Psoas muscle (tissue), 8 donors: Measurements from ENCODE around the gene SLC25A51. TPM values are rescaled to one million over a fixed set of nuclear protein-coding genes. Genes with fewer than 3 reads are reported as not detected.

Source experiments
- ATAC-seq, 4 donors: fragments of 200-7000 bp; cut with Tn5 transposase; one replicate each; pipeline ENCODE4 v1.9.1; 2020; ENCODE audit warnings: moderate library complexity in 3 of 4, mild to moderate bottlenecking in 2 of 4
- DNase-seq, 2 donors: peaks; one replicate each; pipeline ENCODE4 v3.0.0-alpha.2; 2020
- H3K27ac ChIP-seq: fragments of 200-600 bp; one replicate; pipeline ENCODE4 v1.8.0; 2022
- H3K27me3 ChIP-seq, 3 donors: fragments of 200-600 bp in 1 of 3; one replicate each; pipeline versions ENCODE4 v1.6.1 to v1.8.0; 2013 to 2022; ENCODE audit warnings: low read length in 2 of 3, mild to moderate bottlenecking in 2 of 3, moderate library complexity in 1 of 3; ENCODE audit not compliant: insufficient read depth in 3 of 3
- H3K36me3 ChIP-seq, 2 donors: fragments of 200-600 bp in 1 of 2; one replicate each; pipeline versions ENCODE4 v1.6.1 to v1.8.0; 2013 to 2022; ENCODE audit warnings: low read depth in 1 of 2, mild to moderate bottlenecking in 1 of 2, moderate library complexity in 1 of 2; ENCODE audit not compliant: insufficient read depth in 1 of 2
- H3K4me1 ChIP-seq: fragments of 200-600 bp; one replicate; pipeline ENCODE4 v1.8.0; 2022
- H3K4me3 ChIP-seq: fragments of 200-600 bp; one replicate; pipeline ENCODE4 v1.8.0; 2022; ENCODE audit warnings: mild to moderate bottlenecking
- H3K9me3 ChIP-seq: fragments of 200-600 bp; one replicate; pipeline ENCODE4 v1.8.0; 2022
- WGBS, 3 donors: extraction: QIAGEN DNeasy Blood & Tissue Kit; methylation state at CpG; one replicate each; pipeline versions ENCODE4 v1.1.6 to v1.1.7; 2013; 5-methylcytosine and 5-hydroxymethylcytosine counted together
- intact Hi-C, 2 donors: fragments of 100-400 bp; cut with DNase I; formaldehyde crosslinking; loops; one replicate each; pipeline versions ENCODE4 v1.11.0 to v1.14.2; 2022
- polyA plus RNA-seq, 3 donors: library from polyadenylated mRNA; stranded (reverse); fragments of 200-250 nt; gene quantifications; one replicate each; pipeline ENCODE4 v1.2.3, GENCODE V29; 2013
- total RNA-seq, 4 donors: library from RNA; stranded (reverse); fragmentation: NEBNext Ultra II Directional in 2 of 4; extraction: Animal tissue kit (Norgen Biotek cat#: 25700) in 2 of 4; gene quantifications; one replicate each; pipeline versions ENCODE4 v1.2.1 to v1.2.4, GENCODE V29; 2021 to 2023
- TF ChIP-seq, protein P1 (sequence below): fragments of 200-600 bp; IDR thresholded peaks from one replicate; pipeline ENCODE4 v1.8.0; 2022; ENCODE audit warnings: antibody characterized with exemption
- donor health status: healthy with polysubstance abuse.
- donor health status: DM: no; HTN: no; CAD: no; lungs with moderate emphysema.
- donor health status: Bipolar disorder and iron deficiency.
- donor health status: healthy.
- donor health status: DM: yes; HTN: yes; CAD: no.
- donor health status: DM: no; HTN: no; CAD: no.
- donor health status: DM: no; HTN: no; CAD: no.
- donor health status: DM: yes; HTN: yes; CAD: no.

SLC25A51 gene
- total and polyA plus RNA-seq, 7 donors, result 8.4 to 25.3 (median 18.4) TPM

GRCh38 chr9:37840560-37841194 lies 63.2 kb downstream of the SLC25A51 start:
- intact Hi-C loops, result no loop called here
- no peak for ATAC-seq

GRCh38 chr9:37839496-37840461 lies 64.1 kb downstream of the SLC25A51 start:
- ATAC-seq (no peak), DNase-seq (no peak)
- intact Hi-C loops, result no loop called here
- no peaks in the 10 kb centered on the region for H3K4me1 ChIP-seq
- no peak overlapping the region for H3K4me3 ChIP-seq
- H3K27ac ChIP-seq, result no peak overlapping the region
- WGBS, 3 donors, result 96 to 97% (median 97%) methylated on average over 3 of the region's 3 CpGs
- H3K9me3 ChIP-seq, result no peaks in the 10 kb centered on the region
- peaks cover 0 to 38% of the 10 kb centered on the region in 2 donors for H3K36me3 ChIP-seq
- TF ChIP-seq, protein P1, sequence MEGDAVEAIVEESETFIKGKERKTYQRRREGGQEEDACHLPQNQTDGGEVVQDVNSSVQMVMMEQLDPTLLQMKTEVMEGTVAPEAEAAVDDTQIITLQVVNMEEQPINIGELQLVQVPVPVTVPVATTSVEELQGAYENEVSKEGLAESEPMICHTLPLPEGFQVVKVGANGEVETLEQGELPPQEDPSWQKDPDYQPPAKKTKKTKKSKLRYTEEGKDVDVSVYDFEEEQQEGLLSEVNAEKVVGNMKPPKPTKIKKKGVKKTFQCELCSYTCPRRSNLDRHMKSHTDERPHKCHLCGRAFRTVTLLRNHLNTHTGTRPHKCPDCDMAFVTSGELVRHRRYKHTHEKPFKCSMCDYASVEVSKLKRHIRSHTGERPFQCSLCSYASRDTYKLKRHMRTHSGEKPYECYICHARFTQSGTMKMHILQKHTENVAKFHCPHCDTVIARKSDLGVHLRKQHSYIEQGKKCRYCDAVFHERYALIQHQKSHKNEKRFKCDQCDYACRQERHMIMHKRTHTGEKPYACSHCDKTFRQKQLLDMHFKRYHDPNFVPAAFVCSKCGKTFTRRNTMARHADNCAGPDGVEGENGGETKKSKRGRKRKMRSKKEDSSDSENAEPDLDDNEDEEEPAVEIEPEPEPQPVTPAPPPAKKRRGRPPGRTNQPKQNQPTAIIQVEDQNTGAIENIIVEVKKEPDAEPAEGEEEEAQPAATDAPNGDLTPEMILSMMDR, result no peak
- H3K27me3 ChIP-seq, result no peaks in the 10 kb centered on the region

More at GRCh38 chr9:37840560-37841194, 63.2 kb downstream of the SLC25A51 start:
- DNase-seq, result no peak
- TF ChIP-seq, protein P1, result no peak
- Histone ChIP-seq H3K9me3 (no peaks in the 10 kb centered on the region), H3K4me3 (no peak overlapping the region), H3K4me1 (no peaks in the 10 kb centered on the region), H3K27me3 (no peaks in the 10 kb centered on the region), H3K36me3 (peaks cover 0 to 36% of the 10 kb centered on the region in 2 donors), H3K27ac (no peak overlapping the region)
- WGBS, 3 donors, result 93 to 95% (median 94%) methylated on average over 4 of the region's 4 CpGs

Other genes starting within 250 kb of the SLC25A51 start
- 1 to 10 TPM; 1.3 to 5.5 (median 2.8) TPM for gene TRMT10B, start 150.3 kb downstream of the SLC25A51 start, total RNA-seq
- 1 to 10 TPM; 2.8 to 7.2 (median 3.2) TPM for gene TRMT10B, start 150.3 kb downstream of the SLC25A51 start, polyA plus RNA-seq
- gene EXOSC3, start 119.1 kb downstream of the SLC25A51 start, total RNA-seq, result 10 to 100 TPM; 12.9 to 18.9 (median 13.9) TPM
- 10 to 100 TPM; 18.3 to 48.9 (median 43.0) TPM for gene EXOSC3, start 119.1 kb downstream of the SLC25A51 start, polyA plus RNA-seq
- gene DCAF10, start 103.3 kb downstream of the SLC25A51 start, total RNA-seq, result 10 to 100 TPM; 20.2 to 27.2 (median 22.4) TPM
- gene DCAF10, start 103.3 kb downstream of the SLC25A51 start, polyA plus RNA-seq, result 10 to 100 TPM in 2 of 3 donors, 1 to 10 TPM in 1; 9.7 to 17.9 (median 16.5) TPM
- gene SHB, start 165.1 kb upstream of the SLC25A51 start, total RNA-seq, result 10 to 100 TPM in 2 of 4 donors, 1 to 10 TPM in 2; 4.8 to 26.2 (median 12.4) TPM
- 10 to 100 TPM in 1 of 3 donors, 1 to 10 TPM in 2; 4.0 to 30.7 (median 5.1) TPM for gene SHB, start 165.1 kb upstream of the SLC25A51 start, polyA plus RNA-seq